HG03432 (cell line): ENCODE data around the gene SPTAN1.

Experiments used
- ATAC-seq: cut with Tn5 transposase; IDR thresholded peaks from one replicate; pipeline ENCODE4 v1.9.1; 2021; ENCODE audit warnings: mild to moderate bottlenecking, moderate library complexity; ENCODE audit not compliant: unreplicated experiment

The SPTAN1 gene

DNA sequence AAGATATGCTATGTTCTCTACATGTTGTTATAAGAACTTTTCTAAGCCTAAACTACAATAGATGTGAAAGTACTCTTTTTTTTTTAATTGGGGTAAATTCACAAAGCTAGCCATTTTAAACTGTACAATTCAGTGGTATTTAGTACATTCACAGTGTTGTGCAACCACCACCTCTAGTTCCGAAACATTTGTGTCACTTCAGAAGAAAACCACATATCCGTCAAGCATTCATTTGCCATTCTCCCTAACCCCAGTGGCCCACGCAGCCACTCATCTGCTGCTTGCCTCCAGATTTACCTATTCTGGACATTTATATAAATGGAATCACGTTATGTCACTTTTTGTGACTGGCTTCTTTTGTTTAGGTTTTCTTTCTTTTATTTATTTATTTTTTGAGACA is 43.1 kb downstream of the SPTAN1 start:
- no peak for ATAC-seq

DNA sequence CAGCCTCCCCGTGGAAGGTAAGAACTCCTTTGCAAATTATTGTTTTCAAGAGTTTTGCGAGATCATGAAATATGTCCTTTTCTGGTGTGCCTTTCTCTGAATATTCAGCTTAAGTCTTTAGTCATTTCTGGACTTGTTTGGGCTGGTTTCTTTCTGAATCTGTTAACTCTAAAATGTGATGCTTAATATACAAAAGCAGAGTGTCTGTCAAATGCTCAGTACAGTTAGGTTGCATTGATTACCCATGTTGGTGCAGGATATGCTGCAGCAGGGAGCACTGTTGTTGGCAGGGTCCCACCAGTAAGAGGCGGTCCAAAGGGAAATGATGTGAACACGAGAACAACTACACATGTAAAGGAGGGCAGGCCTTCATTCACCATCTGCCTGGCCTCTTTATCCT is 47.7 kb downstream of the SPTAN1 start:
- no peak for ATAC-seq

DNA sequence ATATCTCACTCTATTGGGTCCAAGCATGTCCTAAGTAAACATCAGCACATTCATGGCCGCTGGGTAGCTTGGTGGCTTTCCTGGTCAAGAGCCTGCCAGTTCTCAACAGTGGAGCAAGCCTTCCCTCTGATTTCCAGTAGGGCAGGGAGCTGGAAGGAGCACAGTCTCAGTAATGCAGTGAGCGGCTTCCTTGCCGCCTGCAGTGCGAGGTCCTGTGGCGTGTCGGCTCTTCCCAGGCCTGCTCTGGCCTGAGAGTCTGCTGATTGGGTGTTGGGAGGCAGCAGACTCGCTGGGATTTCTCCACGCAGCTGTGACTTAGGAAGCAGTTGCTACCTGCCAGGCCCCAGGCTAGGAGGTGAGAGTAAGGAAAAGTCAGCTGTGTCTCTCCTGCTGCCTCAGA is 51.3 kb downstream of the SPTAN1 start:
- ATAC-seq, result no peak

DNA sequence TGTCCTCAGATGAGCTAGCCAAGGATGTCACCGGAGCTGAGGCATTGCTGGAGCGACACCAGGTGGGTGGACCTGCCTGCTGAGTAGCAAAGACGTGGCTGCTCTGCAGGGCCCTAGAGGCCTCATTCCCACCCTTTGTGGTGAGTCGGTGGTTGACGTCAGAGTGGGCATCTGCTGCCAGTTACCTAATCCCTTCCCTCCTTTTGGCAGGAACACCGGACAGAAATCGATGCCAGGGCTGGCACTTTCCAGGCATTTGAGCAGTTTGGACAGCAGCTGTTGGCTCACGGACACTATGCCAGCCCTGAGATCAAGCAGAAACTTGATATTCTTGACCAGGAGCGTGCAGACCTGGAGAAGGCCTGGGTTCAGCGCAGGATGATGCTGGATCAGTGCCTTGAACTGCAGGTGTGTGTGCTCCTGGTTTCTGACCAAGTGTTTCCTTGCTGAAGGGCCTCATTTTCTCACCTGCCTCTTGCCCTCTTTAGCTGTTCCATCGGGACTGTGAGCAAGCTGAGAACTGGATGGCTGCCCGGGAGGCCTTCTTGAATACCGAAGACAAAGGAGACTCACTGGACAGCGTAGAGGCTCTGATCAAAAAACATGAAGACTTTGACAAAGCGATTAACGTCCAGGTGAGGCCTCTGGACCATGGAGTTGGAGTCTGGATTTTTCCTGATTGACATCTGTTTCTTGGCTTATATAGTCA is 55.4 kb downstream of the SPTAN1 start:
- ATAC-seq, result no peak

DNA sequence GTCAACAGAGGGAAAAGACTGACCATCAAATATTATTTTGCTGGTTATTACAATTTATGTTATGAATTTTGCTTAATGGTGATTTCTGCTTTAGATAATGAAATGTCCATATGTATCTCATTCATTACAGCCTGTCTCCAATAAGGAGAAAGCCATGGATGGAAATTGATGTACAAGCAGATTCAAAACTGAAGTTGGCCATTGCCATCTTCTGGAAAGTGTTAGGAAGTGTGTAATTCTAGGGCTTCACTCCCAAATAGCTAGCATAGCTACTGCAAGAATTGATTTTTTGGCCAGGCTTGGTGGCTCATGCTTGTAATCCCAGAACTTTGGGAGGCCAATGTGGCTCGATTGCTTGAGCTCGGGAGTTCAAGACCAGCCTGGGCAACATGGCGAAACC is 58.5 kb downstream of the SPTAN1 start:
- no peak for ATAC-seq

DNA sequence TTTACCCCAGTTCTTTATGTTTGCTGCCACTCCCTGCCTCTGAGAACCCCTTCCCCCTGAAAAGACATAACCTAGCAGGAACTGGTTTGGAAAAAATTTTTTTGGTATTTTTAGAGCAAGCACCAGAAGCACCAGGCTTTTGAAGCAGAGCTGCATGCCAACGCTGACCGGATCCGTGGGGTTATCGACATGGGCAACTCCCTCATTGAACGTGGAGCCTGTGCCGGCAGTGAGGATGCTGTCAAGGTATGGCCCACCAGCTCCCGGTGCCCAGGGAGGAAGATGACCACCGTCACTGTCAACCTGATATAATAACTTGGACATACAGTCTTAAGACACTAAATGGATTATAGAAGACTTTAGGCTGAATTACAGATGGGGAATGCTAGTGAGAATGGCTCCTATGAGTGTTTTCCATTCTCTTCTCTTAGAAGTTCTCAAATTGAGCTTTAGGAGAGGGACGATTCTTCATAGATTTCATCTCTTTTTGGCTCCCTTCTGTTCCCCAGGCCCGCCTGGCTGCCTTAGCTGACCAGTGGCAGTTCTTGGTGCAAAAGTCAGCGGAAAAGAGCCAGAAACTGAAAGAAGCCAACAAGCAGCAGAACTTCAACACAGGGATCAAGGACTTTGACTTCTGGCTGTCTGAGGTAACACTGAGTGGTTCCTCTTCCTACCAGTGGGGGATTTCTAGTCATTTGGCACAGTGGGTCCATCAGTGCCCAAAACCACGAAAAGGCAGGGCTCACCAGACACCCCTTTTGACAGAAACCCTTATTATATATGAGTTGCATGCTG is 59.4 kb downstream of the SPTAN1 start:
- no peak for ATAC-seq

DNA sequence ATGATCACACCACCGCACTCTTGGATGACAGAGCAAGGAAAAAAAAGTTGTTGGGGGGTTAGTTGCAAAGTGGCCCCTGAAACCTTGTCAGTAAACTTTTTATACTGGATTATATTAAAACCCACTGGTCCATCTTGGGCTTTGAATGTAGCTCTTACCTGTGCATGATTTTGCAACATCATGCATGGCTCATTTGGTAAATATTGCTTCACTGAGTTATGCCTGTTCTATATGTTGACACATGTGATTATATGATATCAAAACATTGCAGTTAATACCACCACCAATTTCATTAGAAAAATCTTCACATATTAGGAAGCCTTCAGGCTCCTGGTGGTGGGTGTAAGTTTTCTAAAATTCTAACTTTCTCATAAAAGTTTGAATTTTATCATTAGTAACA is 62.3 kb downstream of the SPTAN1 start:
- ATAC-seq, result no peak

DNA sequence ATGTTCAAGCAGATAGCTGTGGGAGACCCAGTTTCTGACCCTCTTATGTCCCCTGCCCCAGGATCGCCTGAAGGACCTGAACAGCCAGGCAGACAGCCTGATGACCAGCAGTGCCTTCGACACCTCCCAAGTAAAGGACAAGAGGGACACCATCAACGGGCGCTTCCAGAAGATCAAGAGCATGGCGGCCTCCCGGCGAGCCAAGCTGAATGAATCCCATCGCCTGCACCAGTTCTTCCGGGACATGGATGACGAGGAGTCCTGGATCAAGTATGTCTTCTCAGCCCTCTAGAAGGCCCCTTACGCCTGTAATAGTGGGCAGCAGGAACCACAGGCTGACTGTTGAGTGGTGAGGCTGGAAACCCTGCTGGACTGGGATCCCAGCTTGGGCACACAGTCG is 63.2 kb downstream of the SPTAN1 start:
- ATAC-seq, result no peak

DNA sequence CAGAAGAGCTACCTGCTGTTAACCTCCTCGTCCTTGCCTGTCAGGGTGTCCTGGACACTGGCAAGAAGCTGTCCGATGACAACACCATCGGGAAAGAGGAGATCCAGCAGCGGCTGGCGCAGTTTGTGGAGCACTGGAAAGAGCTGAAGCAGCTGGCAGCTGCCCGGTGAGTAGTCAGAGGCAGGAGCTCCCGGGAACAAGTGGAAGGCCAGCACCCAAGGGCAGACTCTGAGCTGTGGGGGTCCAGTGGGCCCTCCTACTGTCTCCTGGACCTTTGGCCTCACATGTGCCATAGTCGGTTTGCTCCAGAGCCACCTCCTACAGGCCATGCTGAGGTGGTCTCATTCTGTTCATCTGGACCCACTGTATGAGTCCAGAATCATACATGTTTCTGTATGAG is 65.6 kb downstream of the SPTAN1 start:
- no peak for ATAC-seq

DNA sequence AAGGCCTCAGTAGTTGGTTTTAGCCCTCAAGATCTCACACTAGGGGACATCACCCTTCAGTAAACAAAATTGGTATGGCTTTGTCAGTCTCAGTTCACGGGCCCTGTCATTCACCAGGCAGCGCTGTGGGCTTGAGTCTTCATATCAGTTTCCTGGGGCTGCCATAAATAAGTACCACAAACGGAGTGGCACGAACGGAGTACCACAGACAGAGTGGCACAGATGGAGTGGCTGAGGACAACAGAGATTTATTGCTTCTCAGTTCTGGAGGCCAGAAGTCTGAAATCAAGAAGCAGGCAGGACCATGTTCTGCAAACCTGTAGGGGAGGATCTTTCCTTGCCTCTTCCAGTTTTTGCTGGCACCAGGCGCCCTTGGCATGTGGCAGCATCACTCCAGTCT is 66.7 kb downstream of the SPTAN1 start:
- no peak for ATAC-seq

DNA sequence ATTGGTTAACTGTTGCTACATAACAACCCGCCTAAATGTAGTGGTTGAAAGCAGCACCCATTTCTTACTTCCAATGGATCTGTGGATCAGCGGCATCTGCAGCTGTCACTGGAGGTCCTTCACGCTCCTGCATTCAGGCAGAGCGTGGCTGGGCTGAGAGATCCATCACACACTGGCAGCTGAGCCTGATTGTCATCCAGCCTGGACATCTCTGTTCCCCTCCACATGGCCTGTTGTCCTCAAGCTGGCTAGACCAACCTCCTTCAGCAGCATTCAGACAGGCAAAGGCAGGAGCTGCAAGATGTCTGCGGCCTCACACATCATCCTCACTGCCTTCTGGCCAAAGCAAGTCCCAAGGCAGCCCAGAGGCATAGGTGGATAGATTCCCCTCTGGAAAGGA is 67.4 kb downstream of the SPTAN1 start:
- ATAC-seq, result no peak

DNA sequence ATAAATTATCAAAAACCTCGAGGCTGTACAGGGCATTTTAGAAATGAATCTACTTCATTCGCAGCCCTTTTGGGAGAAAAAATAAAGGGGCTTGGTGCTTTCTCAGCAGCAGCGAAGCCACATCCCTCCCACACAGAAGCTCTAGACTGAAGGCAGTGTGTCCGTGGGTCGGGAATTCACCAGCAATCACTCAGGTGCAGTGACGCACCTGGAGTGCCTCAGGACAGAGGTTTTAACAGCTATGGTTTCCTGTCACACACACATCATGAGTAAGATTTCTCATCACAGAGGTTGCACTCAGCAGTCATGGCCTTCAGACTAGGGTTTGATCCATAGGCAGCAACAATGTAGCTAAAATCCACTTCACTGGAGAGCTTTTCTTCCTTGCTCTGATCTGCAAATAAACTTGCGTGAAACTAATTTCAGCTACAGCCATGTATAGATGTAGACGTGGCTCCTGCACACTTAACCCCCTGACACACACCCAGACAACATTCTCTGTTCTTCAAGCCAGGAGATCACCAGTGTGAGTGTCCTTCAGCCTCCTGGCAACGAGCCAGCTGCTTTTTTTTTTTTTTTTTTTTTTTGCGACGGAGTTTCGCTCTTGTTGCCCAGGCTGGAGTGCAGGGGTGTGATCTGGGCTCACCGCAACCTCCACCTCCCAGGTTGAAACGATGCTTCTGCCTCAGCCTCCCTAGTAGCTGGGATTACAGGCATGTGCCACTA is 69.5 kb downstream of the SPTAN1 start:
- no peak for ATAC-seq

DNA sequence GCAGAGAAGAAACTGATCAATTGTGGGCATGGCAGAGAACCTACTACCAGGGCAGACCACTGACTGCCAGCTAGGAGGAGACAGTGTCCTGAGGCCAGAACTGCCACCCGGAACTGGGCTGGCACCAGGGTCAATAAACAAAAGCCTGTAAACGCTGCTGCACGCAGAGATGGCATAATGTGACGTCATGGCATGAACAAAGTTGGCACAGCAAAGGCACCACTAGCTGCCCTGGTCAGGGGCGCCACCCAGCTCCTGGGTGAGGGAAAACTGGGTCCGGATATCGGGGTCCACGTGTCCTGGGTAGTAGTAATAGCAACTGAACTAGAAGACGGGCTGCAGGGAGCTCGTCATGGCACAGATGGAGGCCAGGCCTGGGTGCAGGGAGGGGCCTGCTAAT is 72.2 kb downstream of the SPTAN1 start:
- ATAC-seq, result no peak

DNA sequence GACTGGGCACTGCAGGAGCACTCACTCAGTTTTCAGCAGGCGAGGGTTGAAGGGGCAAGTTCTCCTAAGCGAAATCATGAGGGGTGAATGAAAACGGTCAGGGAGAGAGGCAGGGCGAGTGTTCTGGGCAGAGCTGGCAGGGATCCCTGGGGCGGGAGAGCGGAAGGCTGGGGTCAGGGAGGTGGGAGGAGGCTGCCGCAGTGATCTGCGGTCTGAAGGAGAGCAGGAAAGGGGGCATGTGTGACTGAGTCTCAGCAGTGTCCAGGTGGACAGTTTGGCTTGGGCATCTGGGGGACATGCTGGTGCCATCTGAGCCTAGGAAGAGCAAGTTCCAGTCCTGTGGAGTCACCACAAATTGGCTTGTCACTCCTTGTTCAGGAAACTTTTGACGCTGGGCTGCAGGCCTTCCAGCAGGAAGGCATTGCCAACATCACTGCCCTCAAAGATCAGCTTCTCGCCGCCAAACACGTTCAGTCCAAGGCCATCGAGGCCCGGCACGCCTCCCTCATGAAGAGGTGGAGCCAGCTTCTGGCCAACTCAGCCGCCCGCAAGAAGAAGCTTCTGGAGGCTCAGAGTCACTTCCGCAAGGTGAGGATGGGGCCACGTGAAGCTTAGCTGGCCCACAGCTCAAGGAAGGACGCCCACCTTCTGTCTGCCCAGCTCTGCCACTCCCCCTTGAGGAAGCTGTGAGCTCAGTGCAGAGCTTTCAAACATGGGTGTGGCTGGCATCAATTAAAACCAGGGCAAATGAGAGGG is 73.2 kb downstream of the SPTAN1 start:
- ATAC-seq, result no peak

DNA sequence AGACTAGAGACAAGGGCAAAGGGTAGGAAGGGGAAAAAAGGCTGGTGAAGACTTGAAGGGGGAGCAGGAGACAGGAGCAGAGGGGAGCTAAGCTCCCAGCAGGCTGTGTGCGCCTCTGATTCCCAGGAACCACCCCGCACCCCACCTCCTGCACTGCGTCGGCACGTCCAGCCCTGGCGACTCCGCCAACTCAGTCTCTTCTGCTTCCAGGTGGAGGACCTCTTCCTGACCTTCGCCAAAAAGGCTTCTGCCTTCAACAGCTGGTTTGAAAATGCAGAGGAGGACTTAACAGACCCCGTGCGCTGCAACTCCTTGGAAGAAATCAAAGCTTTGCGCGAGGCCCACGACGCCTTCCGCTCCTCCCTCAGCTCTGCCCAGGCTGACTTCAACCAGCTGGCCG is 73.8 kb downstream of the SPTAN1 start:
- no peak for ATAC-seq

DNA sequence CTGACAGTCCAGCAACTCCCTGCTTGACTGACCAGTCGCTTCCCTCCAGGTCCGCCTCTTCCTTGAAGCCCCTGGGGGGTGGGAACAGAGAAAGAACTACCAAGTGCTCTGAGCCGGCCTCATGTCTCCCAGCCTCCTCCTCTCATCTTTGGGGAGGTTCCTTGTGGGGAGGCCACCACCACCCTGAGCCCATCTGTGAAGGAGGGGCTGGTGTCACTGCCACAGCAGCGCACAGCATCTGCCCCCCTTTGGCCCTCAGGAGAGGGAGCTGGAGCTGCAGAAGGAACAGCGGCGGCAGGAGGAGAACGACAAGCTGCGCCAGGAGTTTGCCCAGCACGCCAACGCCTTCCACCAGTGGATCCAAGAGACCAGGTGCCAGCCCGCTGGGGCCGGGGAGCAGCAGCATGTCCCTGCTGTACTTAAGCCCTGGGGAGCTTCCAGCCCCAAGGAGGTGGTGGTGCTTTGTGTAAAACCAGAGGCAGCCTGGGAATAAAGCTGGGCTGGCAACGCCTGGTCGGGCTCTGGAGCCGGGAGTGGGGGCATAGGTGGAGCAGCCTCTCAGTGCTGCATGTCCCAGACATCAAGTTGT is 74.8 kb downstream of the SPTAN1 start:
- no peak for ATAC-seq

DNA sequence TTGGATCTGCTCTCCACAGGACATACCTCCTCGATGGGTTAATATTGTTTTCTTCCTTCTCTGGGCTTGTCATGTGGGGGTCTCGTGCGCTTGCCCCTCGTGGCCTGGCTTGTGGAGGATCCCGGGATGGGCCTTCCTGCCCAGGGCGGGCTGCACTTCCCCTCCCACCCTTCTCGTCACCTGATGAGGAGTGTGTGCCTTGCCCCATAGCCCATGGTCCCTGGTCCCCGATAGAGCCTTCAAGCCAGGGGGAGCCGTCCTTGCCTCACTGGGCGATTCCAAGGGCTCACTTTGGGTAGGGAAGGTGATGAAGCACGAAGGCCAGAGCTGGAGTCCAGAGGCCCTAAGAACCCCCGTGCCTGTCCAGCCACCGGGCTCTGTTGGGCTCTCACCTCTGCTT is 75.5 kb downstream of the SPTAN1 start:
- no peak for ATAC-seq

DNA sequence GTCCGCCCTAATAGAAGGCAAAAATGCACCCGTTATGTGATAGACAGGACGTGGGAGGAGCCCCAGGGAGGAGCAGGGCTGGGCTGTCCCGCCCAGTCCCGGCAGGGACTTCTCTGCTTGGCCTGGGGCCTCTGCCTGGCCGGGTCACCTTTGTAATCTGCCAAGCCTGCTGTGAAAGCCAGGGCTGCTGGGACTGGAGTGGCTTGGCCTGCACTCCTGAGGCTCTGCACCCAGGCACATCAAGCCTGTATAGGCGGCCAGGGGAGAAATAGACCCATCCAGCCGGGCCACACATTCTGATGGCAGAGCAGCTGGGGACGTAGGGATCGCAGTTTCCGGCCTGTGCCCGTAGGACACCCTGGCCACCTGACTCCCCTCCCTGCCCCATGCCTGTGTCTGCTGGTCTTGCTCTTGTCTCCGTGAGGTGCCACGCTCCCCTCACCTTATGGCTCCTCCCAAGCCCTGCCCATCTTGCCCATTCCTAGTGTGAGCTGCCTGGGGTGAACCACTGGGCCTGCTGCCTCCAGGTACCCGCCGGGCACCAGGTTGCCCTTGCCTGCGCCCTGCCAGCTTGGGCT is 76.2 kb downstream of the SPTAN1 start:
- no peak for ATAC-seq

DNA sequence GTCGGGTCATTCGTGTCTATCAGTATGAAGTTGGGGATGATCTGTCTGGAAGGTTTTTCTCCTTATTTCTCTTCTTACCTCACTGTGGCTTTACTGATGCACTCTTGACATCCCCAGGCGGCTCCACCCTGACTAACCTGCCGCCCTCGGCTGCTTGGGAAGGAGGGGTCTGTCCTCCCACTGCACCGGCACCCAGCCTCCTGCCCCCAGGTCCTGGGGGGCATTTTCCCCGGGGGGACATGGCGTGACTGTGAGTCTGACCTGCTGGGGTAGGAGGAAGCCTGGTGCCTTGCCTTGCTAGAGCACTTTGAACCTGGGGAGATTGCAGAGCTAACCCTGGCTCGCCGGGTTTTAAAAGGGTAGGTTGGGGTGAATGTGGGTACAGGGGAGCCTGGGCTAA is 76.7 kb downstream of the SPTAN1 start:
- no peak for ATAC-seq

DNA sequence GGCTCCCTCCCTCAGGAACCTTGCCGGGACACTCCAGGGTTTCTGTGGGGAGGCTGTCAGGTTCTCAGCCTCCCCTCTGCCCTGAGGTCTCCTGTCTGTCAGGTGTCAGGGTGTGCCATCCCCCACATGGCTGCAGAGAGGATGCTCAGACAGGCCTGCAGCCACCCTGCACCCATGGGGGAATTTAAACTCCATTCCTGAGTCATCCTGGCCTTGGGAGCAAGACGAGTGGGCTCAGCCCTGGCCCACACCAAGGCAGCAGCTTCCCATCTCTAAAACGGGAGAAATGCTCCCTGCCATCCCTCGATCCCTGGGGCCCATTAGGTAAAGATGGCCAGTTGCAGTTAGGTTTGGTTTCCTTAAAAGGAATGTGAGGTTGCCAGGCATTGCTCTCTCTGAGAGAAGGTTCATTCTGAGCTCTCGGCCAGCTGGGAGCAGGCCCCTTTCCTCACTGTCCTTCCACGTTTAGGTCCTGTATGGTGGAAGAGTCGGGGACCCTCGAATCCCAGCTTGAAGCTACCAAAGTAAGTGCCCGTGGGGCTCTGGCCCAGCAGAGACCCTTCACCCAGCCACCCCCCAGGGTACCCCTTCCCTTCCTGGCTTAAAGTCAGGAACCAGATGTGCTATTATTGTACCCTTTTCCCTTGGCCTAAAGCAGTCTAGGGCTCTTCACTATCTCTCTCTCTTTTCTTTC is 77.6 kb downstream of the SPTAN1 start:
- no peak for ATAC-seq
